ENCODE data around the gene FOXC1.

DNA sequence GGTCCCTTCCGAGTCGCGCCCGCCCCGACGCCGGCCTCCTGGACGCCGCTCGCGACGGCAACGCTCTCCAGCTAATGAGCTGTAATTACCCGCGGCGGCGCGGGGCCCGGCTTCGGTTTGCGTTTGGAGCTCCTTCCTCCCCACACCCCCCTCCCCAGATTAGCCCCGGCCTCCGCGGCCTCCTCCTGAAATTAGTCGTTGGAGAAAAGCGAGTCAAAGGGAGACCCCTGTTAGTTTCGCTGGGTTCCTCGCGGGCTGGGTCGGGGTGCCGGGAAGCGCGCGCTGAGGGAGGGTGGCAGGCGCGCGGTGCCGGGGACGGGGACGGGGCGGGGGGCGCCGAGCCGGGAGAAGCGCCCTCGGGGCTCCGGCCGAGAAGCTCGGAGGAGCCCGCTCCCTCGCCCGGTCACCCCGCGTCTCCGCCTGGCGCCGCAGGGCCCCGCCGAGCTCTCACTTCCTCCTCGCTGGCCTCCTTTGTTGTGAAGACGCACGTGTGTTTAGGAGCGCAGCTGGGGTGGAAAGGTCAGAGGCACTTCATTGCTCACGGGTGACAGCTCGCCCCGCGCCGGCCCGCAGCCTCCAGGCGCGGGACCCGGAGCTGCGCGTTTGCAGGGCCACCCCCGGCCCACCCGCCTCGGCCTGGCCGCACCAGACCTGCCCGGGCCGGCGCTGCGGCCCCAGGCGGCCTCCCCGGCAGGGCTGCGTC is 4.9 kb downstream of the FOXC1 start:
- TF ChIP-seq, protein P1, sequence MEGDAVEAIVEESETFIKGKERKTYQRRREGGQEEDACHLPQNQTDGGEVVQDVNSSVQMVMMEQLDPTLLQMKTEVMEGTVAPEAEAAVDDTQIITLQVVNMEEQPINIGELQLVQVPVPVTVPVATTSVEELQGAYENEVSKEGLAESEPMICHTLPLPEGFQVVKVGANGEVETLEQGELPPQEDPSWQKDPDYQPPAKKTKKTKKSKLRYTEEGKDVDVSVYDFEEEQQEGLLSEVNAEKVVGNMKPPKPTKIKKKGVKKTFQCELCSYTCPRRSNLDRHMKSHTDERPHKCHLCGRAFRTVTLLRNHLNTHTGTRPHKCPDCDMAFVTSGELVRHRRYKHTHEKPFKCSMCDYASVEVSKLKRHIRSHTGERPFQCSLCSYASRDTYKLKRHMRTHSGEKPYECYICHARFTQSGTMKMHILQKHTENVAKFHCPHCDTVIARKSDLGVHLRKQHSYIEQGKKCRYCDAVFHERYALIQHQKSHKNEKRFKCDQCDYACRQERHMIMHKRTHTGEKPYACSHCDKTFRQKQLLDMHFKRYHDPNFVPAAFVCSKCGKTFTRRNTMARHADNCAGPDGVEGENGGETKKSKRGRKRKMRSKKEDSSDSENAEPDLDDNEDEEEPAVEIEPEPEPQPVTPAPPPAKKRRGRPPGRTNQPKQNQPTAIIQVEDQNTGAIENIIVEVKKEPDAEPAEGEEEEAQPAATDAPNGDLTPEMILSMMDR (IDR thresholded peaks at IDR 0.05; ENCODE audit: poor library complexity, severe bottlenecking) = no peak
- TF ChIP-seq RAD21 (conservative IDR thresholded peaks at IDR 0.05) (no peak), EZH2 (IDR thresholded peaks at IDR 0.05; ENCODE audit: borderline replicate concordance, insufficient read depth, low read length, poor library complexity, severe bottlenecking) (peak; percentile 81), EP300 (conservative IDR thresholded peaks at IDR 0.05; ENCODE audit: poor library complexity, severe bottlenecking) (no peak), POLR2AphosphoS5 (IDR thresholded peaks at IDR 0.05) (no peak)
- TF ChIP-seq, protein P2, sequence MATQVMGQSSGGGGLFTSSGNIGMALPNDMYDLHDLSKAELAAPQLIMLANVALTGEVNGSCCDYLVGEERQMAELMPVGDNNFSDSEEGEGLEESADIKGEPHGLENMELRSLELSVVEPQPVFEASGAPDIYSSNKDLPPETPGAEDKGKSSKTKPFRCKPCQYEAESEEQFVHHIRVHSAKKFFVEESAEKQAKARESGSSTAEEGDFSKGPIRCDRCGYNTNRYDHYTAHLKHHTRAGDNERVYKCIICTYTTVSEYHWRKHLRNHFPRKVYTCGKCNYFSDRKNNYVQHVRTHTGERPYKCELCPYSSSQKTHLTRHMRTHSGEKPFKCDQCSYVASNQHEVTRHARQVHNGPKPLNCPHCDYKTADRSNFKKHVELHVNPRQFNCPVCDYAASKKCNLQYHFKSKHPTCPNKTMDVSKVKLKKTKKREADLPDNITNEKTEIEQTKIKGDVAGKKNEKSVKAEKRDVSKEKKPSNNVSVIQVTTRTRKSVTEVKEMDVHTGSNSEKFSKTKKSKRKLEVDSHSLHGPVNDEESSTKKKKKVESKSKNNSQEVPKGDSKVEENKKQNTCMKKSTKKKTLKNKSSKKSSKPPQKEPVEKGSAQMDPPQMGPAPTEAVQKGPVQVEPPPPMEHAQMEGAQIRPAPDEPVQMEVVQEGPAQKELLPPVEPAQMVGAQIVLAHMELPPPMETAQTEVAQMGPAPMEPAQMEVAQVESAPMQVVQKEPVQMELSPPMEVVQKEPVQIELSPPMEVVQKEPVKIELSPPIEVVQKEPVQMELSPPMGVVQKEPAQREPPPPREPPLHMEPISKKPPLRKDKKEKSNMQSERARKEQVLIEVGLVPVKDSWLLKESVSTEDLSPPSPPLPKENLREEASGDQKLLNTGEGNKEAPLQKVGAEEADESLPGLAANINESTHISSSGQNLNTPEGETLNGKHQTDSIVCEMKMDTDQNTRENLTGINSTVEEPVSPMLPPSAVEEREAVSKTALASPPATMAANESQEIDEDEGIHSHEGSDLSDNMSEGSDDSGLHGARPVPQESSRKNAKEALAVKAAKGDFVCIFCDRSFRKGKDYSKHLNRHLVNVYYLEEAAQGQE (IDR thresholded peaks at IDR 0.05; ENCODE audit: borderline replicate concordance) = no peak

All from neural cell (in vitro differentiated cells).